ENCODE results near the gene UNK. TPM values are rescaled to one million over a fixed set of nuclear protein-coding genes. Genes with fewer than 3 reads are reported as not detected.

The UNK gene
- total RNA-seq, 2 experiments from 2014 or later: 41.5 to 67.6 TPM

GRCh38 chr17:75783069-75783783 is 1.4 kb upstream of the UNK start:
- peak overlapping the region; percentile 72; the same call in 1 of the 2 replicates for H2AFZ ChIP-seq (ENCODE audit: low read length)
- TF ChIP-seq EZH2phosphoT487 (IDR thresholded peaks at IDR 0.05; ENCODE audit: borderline replicate concordance, low read depth, low read length) (no peak), CTCF (conservative IDR thresholded peaks at IDR 0.05; ENCODE audit: low read length) (peak; percentile 100)
- H3K4me1 ChIP-seq (ENCODE audit: insufficient read depth, low read length, poor library complexity, severe bottlenecking): peaks cover 57% of the 10 kb centered on the region
- ChIA-PET POLR2A (interaction anchor here (0.6 to 2.9 kb wide), 14 partner anchors 7 to 569 kb away, joined by 3 to 11 read pairs (median 4); partner anchors contain the start of genes GALK1 and WBP2), CTCF (ENCODE audit: unreplicated experiment) (interaction anchor here (1.2 to 1.4 kb wide), 2 partner anchors 11 to 72 kb away, joined by 4 read pairs; partner anchors contain the start of gene WBP2)
- peaks cover 5% of the 10 kb centered on the region for H4K20me1 ChIP-seq (ENCODE audit: insufficient read depth, low read length)
- peak overlapping the region; percentile 84 for H3K4me2 ChIP-seq (ENCODE audit: low read length)
- H3K36me3 ChIP-seq (ENCODE audit: insufficient read depth, low read length): peaks cover 24% of the 10 kb centered on the region
- H3K9me2 ChIP-seq (ENCODE audit: insufficient read depth, low read length): no peaks in the 10 kb centered on the region
- H3K27ac ChIP-seq (ENCODE audit: low read depth, low read length, poor library complexity, severe bottlenecking): peak overlapping the region; percentile 91
- peak overlapping the region; percentile 76 for H3K4me3 ChIP-seq (ENCODE audit: low read depth, low read length, poor library complexity, severe bottlenecking)
- H3K9me3 ChIP-seq (ENCODE audit: low read length): no peaks in the 10 kb centered on the region
- intact Hi-C loops (cut with micrococcal nuclease; ENCODE audit: unreplicated experiment): loop anchor here (10.0 kb wide), 2 partner anchors 192 to 508 kb away; partner anchors contain the start of genes ACOX1, MIF4GD and TEN1
- peaks cover 45% of the 10 kb centered on the region for H3K79me2 ChIP-seq (ENCODE audit: insufficient read depth, low read depth, low read length)
- BruUV-seq (replicated peaks): no TSS peak
- peak; percentile 90 for DNase-seq (ENCODE audit: low spot score)

GRCh38 chr17:75783803-75784472 is 668 bp upstream of the UNK start:
- ChIA-PET POLR2A (interaction anchor here (0.6 to 4.0 kb wide), 16 partner anchors 8 to 568 kb away, joined by 3 to 33 read pairs (median 6); partner anchors contain the start of genes GALK1 and WBP2), CTCF (ENCODE audit: unreplicated experiment) (interaction anchor here (0.6 to 1.4 kb wide), 2 partner anchors 19 to 71 kb away, joined by 4 read pairs; partner anchors contain the start of genes GALK1 and WBP2)
- Histone ChIP-seq H3K79me2 (ENCODE audit: insufficient read depth, low read depth, low read length) (peaks cover 45% of the 10 kb centered on the region), H3K4me2 (ENCODE audit: low read length) (peak overlapping the region; percentile 84), H3K4me3 (ENCODE audit: low read depth, low read length, poor library complexity, severe bottlenecking) (peak overlapping the region; percentile 76), H3K36me3 (ENCODE audit: insufficient read depth, low read length) (peaks cover 20% of the 10 kb centered on the region), H4K20me1 (ENCODE audit: insufficient read depth, low read length) (no peaks in the 10 kb centered on the region), H3K4me1 (ENCODE audit: insufficient read depth, low read length, poor library complexity, severe bottlenecking) (peaks cover 54% of the 10 kb centered on the region), H2AFZ (ENCODE audit: low read length) (peak overlapping the region; percentile 72; the same call in 1 of the 2 replicates), H3K9me2 (ENCODE audit: insufficient read depth, low read length) (no peaks in the 10 kb centered on the region), H3K9me3 (ENCODE audit: low read length) (no peaks in the 10 kb centered on the region), H3K27ac (ENCODE audit: low read depth, low read length, poor library complexity, severe bottlenecking) (peak overlapping the region; percentile 91)
- intact Hi-C loops (cut with micrococcal nuclease; ENCODE audit: unreplicated experiment): loop anchor here (1.0 to 10.0 kb wide), 5 partner anchors 43 to 509 kb away; partner anchors contain the start of genes ACOX1, MIF4GD, TEN1 and WBP2
- TF ChIP-seq CTCF (conservative IDR thresholded peaks at IDR 0.05; ENCODE audit: low read length): no peak
- TF ChIP-seq EZH2phosphoT487 (IDR thresholded peaks at IDR 0.05; ENCODE audit: borderline replicate concordance, low read depth, low read length): no peak
- peak; percentile 70 for DNase-seq (ENCODE audit: low spot score)
- BruUV-seq (replicated peaks): no TSS peak

Data from OCI-LY7 (cell line).